SK-N-SH (cell line): ENCODE results near the gene TCHP. TPM values are rescaled to one million over a fixed set of nuclear protein-coding genes. Genes with fewer than 3 reads are reported as not detected.

ENCODE experiments used
- CTCF ChIA-PET: fragments of 300-600, 350-600 bp; formaldehyde crosslinking; extraction: SDS; loops from one replicate; lab custom pipeline; 2021; lab: Yijun Ruan, JAX
- POLR2A ChIA-PET: fragments of 350-600 bp; sonication (Branson Sonifier 250); formaldehyde crosslinking; extraction: SDS; loops from one replicate; lab custom pipeline; 2020; ENCODE audit warnings: antibody characterized with exemption, inconsistent platforms; lab: Yijun Ruan, JAX
- DNase-seq: peaks from one replicate; pipeline ENCODE4 v3.0.0; 2012
- H2AFZ ChIP-seq: fragments of 200-600 bp; sonication (generic); 2 replicates; pipeline ENCODE4 v1.8.1; 2016; ENCODE audit warnings: antibody characterized with exemption, mild to moderate bottlenecking, low read depth
- H3F3A ChIP-seq: fragments of 200-600 bp; sonication (generic); replicated peaks from 2 replicates; pipeline ENCODE3; 2016; ENCODE audit warnings: antibody characterized with exemption, mild to moderate bottlenecking; ENCODE audit not compliant: insufficient read depth
- H3K27ac ChIP-seq, 2 experiments: fragments of 200-500 bp in 1 of 2; fragments of 200-600 bp in 1 of 2; sonication (Bioruptor generic) in 1 of 2; sonication (generic), shearing (Covaris generic) in 1 of 2; 2 replicates each; pipeline versions ENCODE4 v1.5.1 to v1.6.1; 2014 to 2016; ENCODE audit warnings: low read depth in 2 of 2, inconsistent platforms in 1 of 2, low read length in 1 of 2, mild to moderate bottlenecking in 1 of 2, mixed read lengths in 1 of 2
- H3K27me3 ChIP-seq: fragments of 200-600 bp; sonication (generic), shearing (Covaris generic); 2 replicates; pipeline ENCODE4 v1.6.1; 2016; ENCODE audit warnings: mixed run types; ENCODE audit not compliant: insufficient read depth
- H3K36me3 ChIP-seq, 2 experiments: fragments of 200-500 bp in 1 of 2; fragments of 200-600 bp in 1 of 2; sonication (Bioruptor generic) in 1 of 2; sonication (generic) in 1 of 2; replicated peaks in 1 of 2; 2 replicates each; pipeline versions ENCODE3 to v1.5.1; 2014 to 2016; ENCODE audit warnings: low read length in 1 of 2, mild to moderate bottlenecking in 1 of 2; ENCODE audit not compliant: insufficient read depth in 2 of 2, control insufficient read depth in 1 of 2
- H3K4me1 ChIP-seq, 2 experiments: fragments of 200-500 bp in 1 of 2; fragments of 200-600 bp in 1 of 2; sonication (Bioruptor generic) in 1 of 2; sonication (generic), shearing (Covaris generic) in 1 of 2; 2 replicates each; pipeline versions ENCODE4 v1.5.1 to v1.6.1; 2014 to 2016; ENCODE audit warnings: low read depth in 1 of 2, low read length in 1 of 2, mixed run types in 1 of 2; ENCODE audit not compliant: insufficient read depth in 2 of 2, control insufficient read depth in 1 of 2
- H3K4me2 ChIP-seq: fragments of 200-600 bp; sonication (generic), shearing (Covaris generic); 2 replicates; pipeline ENCODE4 v1.6.1; 2017; ENCODE audit warnings: mixed run types
- H3K4me3 ChIP-seq, 2 experiments: fragments of 200-500 bp in 1 of 2; fragments of 200-600 bp in 1 of 2; sonication (Bioruptor generic) in 1 of 2; sonication (generic), shearing (Covaris generic) in 1 of 2; 2 replicates each; pipeline versions ENCODE4 v1.5.1 to v1.8.1; 2014 to 2016; ENCODE audit warnings: low read depth in 2 of 2, inconsistent platforms in 1 of 2, low read length in 1 of 2, mild to moderate bottlenecking in 1 of 2, mixed read lengths in 1 of 2, moderate library complexity in 1 of 2
- H3K79me2 ChIP-seq: fragments of 200-600 bp; sonication (generic); 2 replicates; pipeline ENCODE4 v1.8.1; 2017; ENCODE audit warnings: mild to moderate bottlenecking; ENCODE audit not compliant: insufficient read depth
- H3K9ac ChIP-seq: fragments of 200-600 bp; sonication (generic); 2 replicates; pipeline ENCODE4 v1.6.1; 2017; ENCODE audit warnings: mixed run types
- H3K9me2 ChIP-seq: fragments of 200-600 bp; sonication (generic); 2 replicates; pipeline ENCODE4 v1.6.1; 2017; ENCODE audit warnings: mixed run types
- H3K9me3 ChIP-seq: fragments of 200-600 bp; sonication (generic); 2 replicates; pipeline ENCODE4 v1.6.1; 2017; ENCODE audit warnings: mixed run types, mild to moderate bottlenecking, moderate library complexity
- H4K20me1 ChIP-seq: fragments of 200-600 bp; sonication (generic); 2 replicates; pipeline ENCODE4 v1.6.1; 2017; ENCODE audit warnings: mild to moderate bottlenecking, mixed run types; ENCODE audit not compliant: insufficient read depth
- CHD2 ChIP-seq: fragments of 150-350 bp; IDR thresholded peaks from 2 replicates; pipeline ENCODE4 v1.6.1; 2018; ENCODE audit warnings: low read length; ENCODE audit not compliant: partially characterized antibody
- ELF1 ChIP-seq: IDR thresholded peaks from 2 replicates; pipeline ENCODE4 v1.4.0; 2012
- EZH2phosphoT487 ChIP-seq: fragments of 200-600 bp; sonication (generic); IDR thresholded peaks from 2 replicates; pipeline ENCODE4 v1.6.1; 2017; ENCODE audit warnings: low read depth, mixed run types, mild to moderate bottlenecking, antibody characterized with exemption, moderate library complexity, borderline replicate concordance
- FOSL2 ChIP-seq: IDR thresholded peaks from 2 replicates; pipeline ENCODE4 v1.4.0; 2012; ENCODE audit warnings: low read depth, mild to moderate bottlenecking, moderate library complexity, borderline replicate concordance
- FOXJ3 ChIP-seq: sonication (generic); formaldehyde crosslinking; IDR thresholded peaks from 2 replicates; pipeline ENCODE4 v1.5.1; 2020; ENCODE audit warnings: mild to moderate bottlenecking, missing genetic modification reagents
- FOXM1 ChIP-seq: IDR thresholded peaks from 2 replicates; pipeline ENCODE4 v1.4.0; 2012; ENCODE audit warnings: low read depth, mild to moderate bottlenecking
- GATA2 ChIP-seq: sonication (generic); formaldehyde crosslinking; IDR thresholded peaks from 2 replicates; pipeline ENCODE4 v1.5.0; 2020; ENCODE audit warnings: mild to moderate bottlenecking, missing genetic modification reagents
- JUND ChIP-seq: IDR thresholded peaks from 2 replicates; pipeline ENCODE4 v1.4.0; 2012
- NRF1 ChIP-seq: IDR thresholded peaks from 2 replicates; pipeline ENCODE4 v1.6.1; 2012; ENCODE audit warnings: low read depth, mild to moderate bottlenecking, low read length
- RCOR1 ChIP-seq: fragments of 150-350 bp; IDR thresholded peaks from 2 replicates; pipeline ENCODE4 v1.6.1; 2017; ENCODE audit warnings: antibody characterized with exemption, low read length
- RFX5 ChIP-seq: IDR thresholded peaks from 2 replicates; pipeline ENCODE4 v1.6.1; 2012; ENCODE audit warnings: mild to moderate bottlenecking, improper control_type of control experiment, low read length
- RXRA ChIP-seq: IDR thresholded peaks from 2 replicates; pipeline ENCODE4 v1.4.0; 2012; ENCODE audit warnings: low read depth, mild to moderate bottlenecking, borderline replicate concordance
- SIN3A ChIP-seq: IDR thresholded peaks from 2 replicates; pipeline ENCODE4 v1.6.1; 2012; ENCODE audit warnings: low read depth, mild to moderate bottlenecking, low read length, moderate library complexity, borderline replicate concordance
- TCF12 ChIP-seq: IDR thresholded peaks from 2 replicates; pipeline ENCODE4 v1.4.0; 2012
- TEAD4 ChIP-seq: IDR thresholded peaks from 2 replicates; pipeline ENCODE4 v1.4.0; 2012; ENCODE audit warnings: mild to moderate bottlenecking, borderline replicate concordance; ENCODE audit not compliant: insufficient read depth
- YY1 ChIP-seq: IDR thresholded peaks from 2 replicates; pipeline ENCODE4 v1.4.0; 2012; ENCODE audit warnings: low read depth, mild to moderate bottlenecking
- WGBS: methylation state at CpG from one replicate; pipeline ENCODE4 v1.1.6; 2017; ENCODE audit warnings: low lambda C conversion rate; 5-methylcytosine and 5-hydroxymethylcytosine counted together
- polyA plus RNA-seq, 3 experiments: library from polyadenylated mRNA; depleted of rRNA; stranded (reverse); fragments of >200 nt; gene quantifications; 2 replicates each; pipeline ENCODE4 v1.2.3, GENCODE V29; 2012
- TF ChIP-seq, protein P1 (sequence below): IDR thresholded peaks from 2 replicates; pipeline ENCODE4 v1.4.0; 2012; ENCODE audit warnings: low read depth
- TF ChIP-seq, protein P2 (sequence below): fragments of 150-350 bp; IDR thresholded peaks from 2 replicates; pipeline ENCODE4 v1.6.1; 2016; ENCODE audit warnings: mild to moderate bottlenecking, low read depth, low read length
- TF ChIP-seq, protein P3 (sequence below): fragments of 200-600 bp; sonication (generic); IDR thresholded peaks from 2 replicates; pipeline ENCODE4 v1.6.1; 2017; ENCODE audit warnings: antibody characterized with exemption, mild to moderate bottlenecking, moderate library complexity
- TF ChIP-seq, protein P4 (sequence below): fragments of 150-350 bp; IDR thresholded peaks from 2 replicates; pipeline ENCODE4 v1.6.1; 2017; ENCODE audit warnings: antibody characterized with exemption, low read length, low read depth, borderline replicate concordance
- TF ChIP-seq, protein P5 (sequence below): IDR thresholded peaks from 2 replicates; pipeline ENCODE4 v1.6.1; 2012; ENCODE audit warnings: mild to moderate bottlenecking, low read depth, low read length, moderate library complexity

The TCHP gene, protein sequence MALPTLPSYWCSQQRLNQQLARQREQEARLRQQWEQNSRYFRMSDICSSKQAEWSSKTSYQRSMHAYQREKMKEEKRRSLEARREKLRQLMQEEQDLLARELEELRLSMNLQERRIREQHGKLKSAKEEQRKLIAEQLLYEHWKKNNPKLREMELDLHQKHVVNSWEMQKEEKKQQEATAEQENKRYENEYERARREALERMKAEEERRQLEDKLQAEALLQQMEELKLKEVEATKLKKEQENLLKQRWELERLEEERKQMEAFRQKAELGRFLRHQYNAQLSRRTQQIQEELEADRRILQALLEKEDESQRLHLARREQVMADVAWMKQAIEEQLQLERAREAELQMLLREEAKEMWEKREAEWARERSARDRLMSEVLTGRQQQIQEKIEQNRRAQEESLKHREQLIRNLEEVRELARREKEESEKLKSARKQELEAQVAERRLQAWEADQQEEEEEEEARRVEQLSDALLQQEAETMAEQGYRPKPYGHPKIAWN
- 19.0 and 37.3 TPM in 2 replicates for polyA plus RNA-seq (2012; rRNA removed)
- polyA plus RNA-seq (2012; cell fraction: cytosol; rRNA removed), result 27.3 and 33.6 TPM in 2 replicates
- 58.3 and 84.4 TPM in 2 replicates for polyA plus RNA-seq (2012; cell fraction: nucleus; rRNA removed)

DNA sequence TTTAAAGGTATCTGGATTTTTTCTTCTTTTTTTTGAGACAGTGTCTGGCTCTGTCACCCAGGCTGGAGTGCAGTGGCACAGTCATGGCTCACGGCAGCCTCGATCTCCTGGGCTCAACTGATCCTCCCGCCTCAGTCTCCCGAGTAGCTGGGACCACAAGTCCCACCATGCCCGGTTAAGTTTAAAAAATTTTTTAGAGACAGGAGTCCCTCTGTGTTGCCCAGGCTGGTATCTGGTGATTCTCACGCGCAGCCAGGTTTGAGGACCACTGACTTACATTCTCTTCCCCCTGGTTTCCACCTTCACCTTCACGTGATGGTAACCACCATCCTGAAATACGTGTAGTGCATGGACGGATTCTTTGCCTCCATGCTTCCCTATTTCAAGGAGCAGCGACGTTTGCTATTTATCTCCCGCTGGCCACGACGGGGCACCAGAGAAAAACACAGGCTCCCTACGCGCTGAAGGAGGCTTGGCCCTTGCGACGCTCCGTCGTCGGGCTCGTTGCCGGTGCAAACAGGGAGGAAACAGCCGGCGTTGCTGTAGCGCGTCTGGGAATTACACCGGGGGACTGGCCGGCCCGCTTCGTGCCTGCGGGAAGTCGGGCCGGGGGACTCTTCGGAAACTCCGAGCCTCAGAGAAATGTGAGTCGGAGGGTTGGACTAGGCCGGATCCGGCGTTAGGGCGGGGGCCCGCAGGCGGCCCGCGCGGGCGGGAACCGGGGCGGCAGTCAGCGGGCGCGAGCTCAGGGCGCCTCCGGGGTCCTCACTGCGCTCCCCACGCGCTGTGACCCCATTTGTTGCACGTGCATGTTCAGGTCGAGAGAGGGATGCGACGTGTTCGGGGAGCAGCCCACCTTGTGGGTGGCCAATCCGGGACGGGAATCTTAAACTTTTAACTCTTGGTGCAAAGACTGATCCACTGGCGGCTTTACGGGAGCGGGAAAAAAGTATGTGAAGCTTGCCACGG lies at the start of gene TCHP:
TCHP (plus strand) TSS at position 492 of the 969 bp plus-strand sequence. CDS start 2,753 bp downstream, outside the sequence.
- Histone ChIP-seq H3K9ac (peak within 1 kb of the TSS; percentile 89), H3K4me2 (peak within 1 kb of the TSS; percentile 82), H3K79me2 (peaks cover 34% of the 10 kb centered on the region), H3K36me3 (peaks cover 17 to 21% of the 10 kb centered on the region in 2 experiments), H3F3A (no peaks in the 10 kb centered on the region), H2AFZ (peak within 1 kb of the TSS; percentile 95), H3K9me2 (no peaks in the 10 kb centered on the region), H3K4me3 (peak within 1 kb of the TSS; percentile 74 to 83), H3K27me3 (no peaks in the 10 kb centered on the region), H4K20me1 (no peaks in the 10 kb centered on the region), H3K27ac (peak within 1 kb of the TSS; percentile 72 to 81), H3K4me1 (peaks cover 0 to 9% of the 10 kb centered on the region in 2 experiments; a peak in 1 of 4 replicates), H3K9me3 (no peaks in the 10 kb centered on the region)
- DNase-seq, result peak; percentile 92
- CTCF ChIA-PET, result interaction anchor here (0.8 to 1.9 kb wide), 7 partner anchors 9 to 95 kb away, joined by 3 to 7 read pairs (median 3); partner anchors contain the start of gene GLTP
- POLR2A ChIA-PET, result interaction anchor here (0.5 to 0.6 kb wide), 2 partner anchors 705 to 1188 kb away, joined by 3 to 5 read pairs; no protein-coding TSS in a partner anchor
- WGBS, result 6% methylated on average over 37 of the region's 69 CpGs
- no peak for TF ChIP-seq RXRA
- TF ChIP-seq FOXM1, result no peak
- no peak for TF ChIP-seq TEAD4
- no peak for TF ChIP-seq FOSL2
- TF ChIP-seq GATA2 (CRISPR knock-in tag), result no peak
- TF ChIP-seq RCOR1, result peak; percentile 65; the same call in 1 of the 2 replicates
- no peak for TF ChIP-seq NRF1
- TF ChIP-seq, protein P1, sequence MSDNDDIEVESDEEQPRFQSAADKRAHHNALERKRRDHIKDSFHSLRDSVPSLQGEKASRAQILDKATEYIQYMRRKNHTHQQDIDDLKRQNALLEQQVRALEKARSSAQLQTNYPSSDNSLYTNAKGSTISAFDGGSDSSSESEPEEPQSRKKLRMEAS, result peak; percentile 84
- peak; percentile 94 for TF ChIP-seq SIN3A
- TF ChIP-seq YY1, result peak; percentile 74; the same call in 1 of the 2 replicates
- TF ChIP-seq, protein P2, sequence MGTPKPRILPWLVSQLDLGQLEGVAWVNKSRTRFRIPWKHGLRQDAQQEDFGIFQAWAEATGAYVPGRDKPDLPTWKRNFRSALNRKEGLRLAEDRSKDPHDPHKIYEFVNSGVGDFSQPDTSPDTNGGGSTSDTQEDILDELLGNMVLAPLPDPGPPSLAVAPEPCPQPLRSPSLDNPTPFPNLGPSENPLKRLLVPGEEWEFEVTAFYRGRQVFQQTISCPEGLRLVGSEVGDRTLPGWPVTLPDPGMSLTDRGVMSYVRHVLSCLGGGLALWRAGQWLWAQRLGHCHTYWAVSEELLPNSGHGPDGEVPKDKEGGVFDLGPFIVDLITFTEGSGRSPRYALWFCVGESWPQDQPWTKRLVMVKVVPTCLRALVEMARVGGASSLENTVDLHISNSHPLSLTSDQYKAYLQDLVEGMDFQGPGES, result no peak
- TF ChIP-seq, protein P3, sequence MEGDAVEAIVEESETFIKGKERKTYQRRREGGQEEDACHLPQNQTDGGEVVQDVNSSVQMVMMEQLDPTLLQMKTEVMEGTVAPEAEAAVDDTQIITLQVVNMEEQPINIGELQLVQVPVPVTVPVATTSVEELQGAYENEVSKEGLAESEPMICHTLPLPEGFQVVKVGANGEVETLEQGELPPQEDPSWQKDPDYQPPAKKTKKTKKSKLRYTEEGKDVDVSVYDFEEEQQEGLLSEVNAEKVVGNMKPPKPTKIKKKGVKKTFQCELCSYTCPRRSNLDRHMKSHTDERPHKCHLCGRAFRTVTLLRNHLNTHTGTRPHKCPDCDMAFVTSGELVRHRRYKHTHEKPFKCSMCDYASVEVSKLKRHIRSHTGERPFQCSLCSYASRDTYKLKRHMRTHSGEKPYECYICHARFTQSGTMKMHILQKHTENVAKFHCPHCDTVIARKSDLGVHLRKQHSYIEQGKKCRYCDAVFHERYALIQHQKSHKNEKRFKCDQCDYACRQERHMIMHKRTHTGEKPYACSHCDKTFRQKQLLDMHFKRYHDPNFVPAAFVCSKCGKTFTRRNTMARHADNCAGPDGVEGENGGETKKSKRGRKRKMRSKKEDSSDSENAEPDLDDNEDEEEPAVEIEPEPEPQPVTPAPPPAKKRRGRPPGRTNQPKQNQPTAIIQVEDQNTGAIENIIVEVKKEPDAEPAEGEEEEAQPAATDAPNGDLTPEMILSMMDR, result peak; percentile 43
- no peak for TF ChIP-seq RFX5
- TF ChIP-seq, protein P4, sequence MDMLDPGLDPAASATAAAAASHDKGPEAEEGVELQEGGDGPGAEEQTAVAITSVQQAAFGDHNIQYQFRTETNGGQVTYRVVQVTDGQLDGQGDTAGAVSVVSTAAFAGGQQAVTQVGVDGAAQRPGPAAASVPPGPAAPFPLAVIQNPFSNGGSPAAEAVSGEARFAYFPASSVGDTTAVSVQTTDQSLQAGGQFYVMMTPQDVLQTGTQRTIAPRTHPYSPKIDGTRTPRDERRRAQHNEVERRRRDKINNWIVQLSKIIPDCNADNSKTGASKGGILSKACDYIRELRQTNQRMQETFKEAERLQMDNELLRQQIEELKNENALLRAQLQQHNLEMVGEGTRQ, result no peak
- TF ChIP-seq CHD2, result peak; percentile 78
- TF ChIP-seq JUND, result no peak
- TF ChIP-seq TCF12, result no peak; the same call in 1 of the 2 replicates
- TF ChIP-seq EZH2phosphoT487, result no peak
- TF ChIP-seq, protein P5, sequence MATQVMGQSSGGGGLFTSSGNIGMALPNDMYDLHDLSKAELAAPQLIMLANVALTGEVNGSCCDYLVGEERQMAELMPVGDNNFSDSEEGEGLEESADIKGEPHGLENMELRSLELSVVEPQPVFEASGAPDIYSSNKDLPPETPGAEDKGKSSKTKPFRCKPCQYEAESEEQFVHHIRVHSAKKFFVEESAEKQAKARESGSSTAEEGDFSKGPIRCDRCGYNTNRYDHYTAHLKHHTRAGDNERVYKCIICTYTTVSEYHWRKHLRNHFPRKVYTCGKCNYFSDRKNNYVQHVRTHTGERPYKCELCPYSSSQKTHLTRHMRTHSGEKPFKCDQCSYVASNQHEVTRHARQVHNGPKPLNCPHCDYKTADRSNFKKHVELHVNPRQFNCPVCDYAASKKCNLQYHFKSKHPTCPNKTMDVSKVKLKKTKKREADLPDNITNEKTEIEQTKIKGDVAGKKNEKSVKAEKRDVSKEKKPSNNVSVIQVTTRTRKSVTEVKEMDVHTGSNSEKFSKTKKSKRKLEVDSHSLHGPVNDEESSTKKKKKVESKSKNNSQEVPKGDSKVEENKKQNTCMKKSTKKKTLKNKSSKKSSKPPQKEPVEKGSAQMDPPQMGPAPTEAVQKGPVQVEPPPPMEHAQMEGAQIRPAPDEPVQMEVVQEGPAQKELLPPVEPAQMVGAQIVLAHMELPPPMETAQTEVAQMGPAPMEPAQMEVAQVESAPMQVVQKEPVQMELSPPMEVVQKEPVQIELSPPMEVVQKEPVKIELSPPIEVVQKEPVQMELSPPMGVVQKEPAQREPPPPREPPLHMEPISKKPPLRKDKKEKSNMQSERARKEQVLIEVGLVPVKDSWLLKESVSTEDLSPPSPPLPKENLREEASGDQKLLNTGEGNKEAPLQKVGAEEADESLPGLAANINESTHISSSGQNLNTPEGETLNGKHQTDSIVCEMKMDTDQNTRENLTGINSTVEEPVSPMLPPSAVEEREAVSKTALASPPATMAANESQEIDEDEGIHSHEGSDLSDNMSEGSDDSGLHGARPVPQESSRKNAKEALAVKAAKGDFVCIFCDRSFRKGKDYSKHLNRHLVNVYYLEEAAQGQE, result peak; percentile 66
- TF ChIP-seq ELF1, result peak; percentile 76
- TF ChIP-seq FOXJ3 (CRISPR knock-in tag), result peak; percentile 40; the same call in 1 of the 2 replicates
